ENCODE measurements around the gene DCP2. TPM values are rescaled to one million over a fixed set of nuclear protein-coding genes. Genes with fewer than 3 reads are reported as not detected.

Gene DCP2
- 10 to 100 TPM; 80.0 to 83.6 TPM for total RNA-seq
- total RNA-seq, result 163 to 177 reads per million in 2 donors

GRCh38 chr5:112976432-112977309 lies at the start of gene DCP2:
Gene DCP2 (plus strand): TSS chr5:112976798. CDS start chr5:112976934, 136 bp downstream.
- Mint-ChIP-seq H3K27ac (peak within 1 kb of the TSS; percentile 98), H3K4me1 (peaks cover 34% of the 10 kb centered on the region), H3K36me3 (ENCODE audit: low read depth) (peaks cover 5% of the 10 kb centered on the region), H3K27me3 (no peaks in the 10 kb centered on the region), H3K4me3 (peak within 1 kb of the TSS; percentile 99)
- DNase-seq (peak; percentile 88 to 94 (median 89)), ATAC-seq (peak; percentile 95)
- H3K9me3 ChIP-seq (ENCODE audit: control insufficient read depth, low read length, poor library complexity, severe bottlenecking), result no peaks in the 10 kb centered on the region

GRCh38 chr5:112929336-112930081 lies 47.1 kb upstream of the DCP2 start:
- Mint-ChIP-seq H3K4me3 (peak overlapping the region; percentile 79), H3K36me3 (ENCODE audit: low read depth) (no peaks in the 10 kb centered on the region), H3K27me3 (no peaks in the 10 kb centered on the region), H3K27ac (peak overlapping the region; percentile 79), H3K4me1 (peaks cover 40% of the 10 kb centered on the region)
- no peak for DNase-seq
- no peaks in the 10 kb centered on the region for H3K9me3 ChIP-seq (ENCODE audit: control insufficient read depth, low read length, poor library complexity, severe bottlenecking)
- ATAC-seq, result peak; percentile 34

- ATAC-seq, result peak; percentile 91
- Mint-ChIP-seq H3K27me3 (no peaks in the 10 kb centered on the region), H3K4me3 (peak overlapping the region; percentile 63), H3K36me3 (ENCODE audit: low read depth) (no peaks in the 10 kb centered on the region), H3K27ac (peak overlapping the region; percentile 79), H3K4me1 (peaks cover 40% of the 10 kb centered on the region)
- no peaks in the 10 kb centered on the region for H3K9me3 ChIP-seq (ENCODE audit: control insufficient read depth, low read length, poor library complexity, severe bottlenecking)
- DNase-seq, result no peak
Measured at GRCh38 chr5:112930082-112930344, 46.6 kb upstream of the DCP2 start.

- H3K4me3 Mint-ChIP-seq, result no peak overlapping the region
- H3K27ac Mint-ChIP-seq, result no peak overlapping the region
- DNase-seq, result no peak
- peaks cover 40% of the 10 kb centered on the region for H3K4me1 Mint-ChIP-seq
- no peaks in the 10 kb centered on the region for H3K36me3 Mint-ChIP-seq (ENCODE audit: low read depth)
- no peak for ATAC-seq
- H3K27me3 Mint-ChIP-seq, result no peaks in the 10 kb centered on the region
- H3K9me3 ChIP-seq (ENCODE audit: control insufficient read depth, low read length, poor library complexity, severe bottlenecking), result no peaks in the 10 kb centered on the region
Measured at GRCh38 chr5:112931473-112931872, 45.1 kb upstream of the DCP2 start.

GRCh38 chr5:112933105-112933504 lies 43.5 kb upstream of the DCP2 start:
- H3K27me3 Mint-ChIP-seq, result no peaks in the 10 kb centered on the region
- DNase-seq (no peak), ATAC-seq (no peak)
- no peak overlapping the region for H3K27ac Mint-ChIP-seq
- no peaks in the 10 kb centered on the region for H3K36me3 Mint-ChIP-seq (ENCODE audit: low read depth)
- peaks cover 32% of the 10 kb centered on the region for H3K4me1 Mint-ChIP-seq
- H3K9me3 ChIP-seq (ENCODE audit: control insufficient read depth, low read length, poor library complexity, severe bottlenecking), result no peaks in the 10 kb centered on the region
- no peak overlapping the region for H3K4me3 Mint-ChIP-seq

- peaks cover 26% of the 10 kb centered on the region for H3K4me1 Mint-ChIP-seq
- no peak overlapping the region for H3K4me3 Mint-ChIP-seq
- no peak overlapping the region for H3K27ac Mint-ChIP-seq
- no peaks in the 10 kb centered on the region for H3K36me3 Mint-ChIP-seq (ENCODE audit: low read depth)
- H3K9me3 ChIP-seq (ENCODE audit: control insufficient read depth, low read length, poor library complexity, severe bottlenecking), result no peaks in the 10 kb centered on the region
- DNase-seq, result no peak
- ATAC-seq, result no peak
- no peaks in the 10 kb centered on the region for H3K27me3 Mint-ChIP-seq
Measured at GRCh38 chr5:112933651-112934365, 42.8 kb upstream of the DCP2 start.

GRCh38 chr5:112934366-112934663 lies 42.3 kb upstream of the DCP2 start:
- H3K27me3 Mint-ChIP-seq, result no peaks in the 10 kb centered on the region
- no peak overlapping the region for H3K27ac Mint-ChIP-seq
- DNase-seq (no peak), ATAC-seq (no peak)
- H3K4me3 Mint-ChIP-seq, result no peak overlapping the region
- no peaks in the 10 kb centered on the region for H3K9me3 ChIP-seq (ENCODE audit: control insufficient read depth, low read length, poor library complexity, severe bottlenecking)
- H3K4me1 Mint-ChIP-seq, result peaks cover 23% of the 10 kb centered on the region
- H3K36me3 Mint-ChIP-seq (ENCODE audit: low read depth), result no peaks in the 10 kb centered on the region

GRCh38 chr5:112935675-112936074 lies 40.9 kb upstream of the DCP2 start:
- no peaks in the 10 kb centered on the region for H3K27me3 Mint-ChIP-seq
- no peaks in the 10 kb centered on the region for H3K9me3 ChIP-seq (ENCODE audit: control insufficient read depth, low read length, poor library complexity, severe bottlenecking)
- peaks cover 13% of the 10 kb centered on the region for H3K4me1 Mint-ChIP-seq
- ATAC-seq (no peak), DNase-seq (no peak)
- no peaks in the 10 kb centered on the region for H3K36me3 Mint-ChIP-seq (ENCODE audit: low read depth)
- H3K4me3 Mint-ChIP-seq, result no peak overlapping the region
- H3K27ac Mint-ChIP-seq, result no peak overlapping the region

- no peak for ATAC-seq
- peaks cover 2% of the 10 kb centered on the region for H3K4me1 Mint-ChIP-seq
- H3K36me3 Mint-ChIP-seq (ENCODE audit: low read depth), result no peaks in the 10 kb centered on the region
- no peak overlapping the region for H3K27ac Mint-ChIP-seq
- no peak overlapping the region for H3K4me3 Mint-ChIP-seq
- DNase-seq, result no peak
- H3K27me3 Mint-ChIP-seq, result no peaks in the 10 kb centered on the region
- no peaks in the 10 kb centered on the region for H3K9me3 ChIP-seq (ENCODE audit: control insufficient read depth, low read length, poor library complexity, severe bottlenecking)
Measured at GRCh38 chr5:112938286-112938685, 38.3 kb upstream of the DCP2 start.

- no peak overlapping the region for H3K4me3 Mint-ChIP-seq
- DNase-seq (no peak), ATAC-seq (no peak)
- no peaks in the 10 kb centered on the region for H3K27me3 Mint-ChIP-seq
- H3K4me1 Mint-ChIP-seq, result peaks cover 2% of the 10 kb centered on the region
- no peaks in the 10 kb centered on the region for H3K9me3 ChIP-seq (ENCODE audit: control insufficient read depth, low read length, poor library complexity, severe bottlenecking)
- no peak overlapping the region for H3K27ac Mint-ChIP-seq
- H3K36me3 Mint-ChIP-seq (ENCODE audit: low read depth), result no peaks in the 10 kb centered on the region
Measured at GRCh38 chr5:112940670-112941069, 35.9 kb upstream of the DCP2 start.

- H3K36me3 Mint-ChIP-seq (ENCODE audit: low read depth), result no peaks in the 10 kb centered on the region
- H3K4me1 Mint-ChIP-seq, result peaks cover 9% of the 10 kb centered on the region
- DNase-seq (no peak), ATAC-seq (no peak)
- H3K4me3 Mint-ChIP-seq, result no peak overlapping the region
- no peaks in the 10 kb centered on the region for H3K27me3 Mint-ChIP-seq
- H3K27ac Mint-ChIP-seq, result no peak overlapping the region
- no peaks in the 10 kb centered on the region for H3K9me3 ChIP-seq (ENCODE audit: control insufficient read depth, low read length, poor library complexity, severe bottlenecking)
Measured at GRCh38 chr5:112948458-112948857, 28.1 kb upstream of the DCP2 start.

GRCh38 chr5:112951124-112951702 lies 25.4 kb upstream of the DCP2 start:
- Mint-ChIP-seq H3K4me1 (peaks cover 5% of the 10 kb centered on the region), H3K4me3 (peak overlapping the region; percentile 3), H3K27me3 (no peaks in the 10 kb centered on the region), H3K27ac (no peak overlapping the region), H3K36me3 (ENCODE audit: low read depth) (no peaks in the 10 kb centered on the region)
- no peaks in the 10 kb centered on the region for H3K9me3 ChIP-seq (ENCODE audit: control insufficient read depth, low read length, poor library complexity, severe bottlenecking)
- DNase-seq (no peak), ATAC-seq (no peak)

- Mint-ChIP-seq H3K27ac (peak overlapping the region; percentile 19), H3K4me1 (peaks cover 12% of the 10 kb centered on the region), H3K4me3 (no peak overlapping the region), H3K27me3 (no peaks in the 10 kb centered on the region), H3K36me3 (ENCODE audit: low read depth) (peaks cover 3% of the 10 kb centered on the region)
- no peaks in the 10 kb centered on the region for H3K9me3 ChIP-seq (ENCODE audit: control insufficient read depth, low read length, poor library complexity, severe bottlenecking)
- no peak for DNase-seq
- no peak for ATAC-seq
Measured at GRCh38 chr5:112956606-112957005, 20.0 kb upstream of the DCP2 start.
